Kidney tubule cell (primary cell): ENCODE results near the gene MSL1.

Source experiments
- DNase-seq: peaks from one replicate; pipeline ENCODE4 v3.0.0-alpha.2; 2018; ENCODE audit warnings: low spot score

The MSL1 gene

DNA sequence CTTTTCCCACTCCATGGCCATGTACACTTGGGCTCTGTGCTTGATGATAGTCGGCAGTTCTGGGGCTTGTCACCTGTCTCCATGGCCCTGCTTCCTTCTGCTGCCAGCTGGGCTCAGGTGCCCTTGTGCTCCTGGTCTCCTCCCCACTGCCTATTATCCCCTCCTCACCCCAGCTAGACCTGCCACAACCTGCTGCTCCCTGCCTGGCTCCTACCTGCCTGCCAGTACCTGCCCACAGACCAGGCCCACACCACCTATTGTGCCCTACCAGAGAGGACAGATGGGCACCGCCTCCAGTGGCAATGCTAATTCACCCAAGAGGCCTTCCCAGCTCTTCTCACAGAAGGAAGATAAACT lies 55.0 kb downstream of the MSL1 start:
- DNase-seq = no peak

DNA sequence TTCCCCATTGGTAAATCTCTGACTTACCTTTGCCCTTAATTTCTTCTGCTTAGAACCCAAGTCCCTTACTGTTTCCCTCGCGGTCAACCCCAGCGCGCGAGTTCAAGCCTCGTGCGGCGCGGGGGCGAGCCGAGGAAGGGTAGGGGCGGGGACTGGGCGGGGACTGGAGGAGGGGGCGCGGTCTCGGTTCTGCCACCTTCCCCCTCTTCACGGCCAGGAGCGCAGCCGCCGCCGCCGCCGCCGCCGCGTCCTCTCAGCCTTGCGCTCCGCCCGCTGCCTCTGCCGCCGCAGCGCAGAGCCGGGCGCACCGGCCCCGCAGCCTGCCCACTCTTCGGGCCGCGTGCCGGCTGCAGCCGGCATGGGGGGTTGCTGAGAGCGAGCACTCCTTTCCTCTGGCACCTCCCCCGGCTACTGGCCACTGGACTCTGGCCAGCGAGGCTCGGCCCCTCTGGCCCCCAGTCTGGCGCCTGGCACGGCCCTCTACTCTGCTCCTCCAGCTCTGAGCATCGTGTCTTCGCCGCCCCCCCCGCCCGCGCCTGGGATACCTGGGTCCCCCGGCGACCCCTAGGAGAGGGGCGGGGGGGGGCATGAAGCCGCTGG lies 55.6 kb downstream of the MSL1 start, which contains the start of gene RAPGEFL1:
RAPGEFL1 (plus strand) TSS at position 196 of the 600 bp plus-strand sequence; CDS start at position 588, 392 bp downstream.
- DNase-seq = peak; percentile 60

DNA sequence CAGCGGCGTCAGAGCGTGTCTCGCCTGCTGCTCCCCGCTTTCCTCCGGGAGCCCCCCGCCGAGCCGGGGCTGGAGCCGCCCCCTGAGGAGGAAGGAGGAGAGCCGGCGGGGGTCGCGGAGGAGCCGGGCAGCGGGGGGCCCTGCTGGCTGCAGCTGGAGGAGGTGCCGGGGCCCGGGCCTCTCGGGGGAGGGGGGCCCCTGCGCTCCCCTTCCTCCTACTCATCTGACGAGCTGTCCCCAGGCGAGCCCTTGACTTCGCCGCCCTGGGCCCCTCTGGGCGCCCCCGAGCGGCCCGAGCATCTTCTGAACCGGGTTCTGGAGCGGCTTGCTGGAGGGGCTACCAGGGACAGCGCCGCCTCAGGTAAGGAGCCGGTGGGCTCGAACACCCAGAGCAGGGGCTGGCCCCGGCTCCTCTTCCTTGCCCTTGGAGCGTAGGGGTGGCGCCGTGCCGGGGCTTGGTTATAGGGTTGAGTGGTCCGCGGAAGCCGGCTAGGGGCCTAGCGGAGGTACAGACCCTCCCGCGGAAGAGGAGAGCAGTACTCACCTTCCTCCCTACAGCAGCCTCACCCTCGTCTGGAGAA lies 56.3 kb downstream of the MSL1 start:
- DNase-seq = no peak

DNA sequence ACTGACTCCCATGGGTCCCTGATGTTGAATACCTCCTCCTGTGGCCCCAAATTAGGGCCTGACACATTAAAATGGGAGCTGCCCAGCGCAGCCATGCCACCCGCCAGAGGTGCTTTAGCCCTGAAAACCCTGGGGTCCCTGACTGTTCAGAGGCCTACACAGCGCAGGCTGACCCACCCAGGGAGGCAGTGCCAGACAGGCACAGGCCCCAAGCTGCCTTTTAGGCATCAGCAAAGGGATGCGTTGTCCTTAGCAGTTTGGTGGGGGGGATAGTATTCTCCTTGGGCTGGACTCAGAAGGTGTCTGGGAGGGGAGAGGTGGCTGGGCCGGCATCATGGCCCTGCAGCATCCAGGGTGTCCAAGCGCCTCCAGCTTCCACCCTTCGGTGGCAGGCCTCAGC lies 56.9 kb downstream of the MSL1 start:
- no peak for DNase-seq

DNA sequence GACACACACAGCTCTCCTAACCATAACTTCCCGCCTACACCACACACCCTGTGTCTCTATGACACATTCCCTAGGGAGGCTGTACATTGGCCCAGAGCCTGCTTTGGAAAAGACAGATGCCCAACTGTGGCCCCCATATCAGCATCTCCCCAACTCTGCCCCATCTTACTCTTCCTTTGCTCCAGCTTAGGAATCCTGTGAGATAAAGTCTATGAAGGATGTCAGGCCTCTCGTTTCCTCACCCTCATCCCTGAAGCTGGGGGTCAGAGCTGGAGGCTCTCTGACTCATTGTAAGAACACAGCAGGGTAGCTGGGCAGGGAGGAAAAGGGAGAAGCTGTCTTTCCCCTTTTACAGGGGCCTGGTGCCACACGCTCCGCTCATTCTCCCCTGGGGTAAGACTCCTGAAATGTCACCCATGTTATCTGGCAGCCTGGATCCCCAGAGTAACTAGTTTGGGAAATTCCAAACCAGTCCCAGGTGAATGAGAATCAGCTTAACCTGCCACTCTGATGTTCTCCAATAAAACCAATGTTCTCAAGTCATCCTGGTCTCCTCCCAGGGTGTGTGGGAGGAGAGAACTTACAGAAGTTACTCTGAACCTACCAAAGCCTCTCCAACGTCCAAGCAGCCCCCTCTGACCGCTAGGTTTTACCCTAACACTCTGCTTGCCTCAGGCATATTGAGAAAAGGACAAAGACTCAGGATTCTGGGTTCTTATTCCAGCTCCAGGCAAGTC lies 58.3 kb downstream of the MSL1 start:
- DNase-seq = peak; percentile 30

DNA sequence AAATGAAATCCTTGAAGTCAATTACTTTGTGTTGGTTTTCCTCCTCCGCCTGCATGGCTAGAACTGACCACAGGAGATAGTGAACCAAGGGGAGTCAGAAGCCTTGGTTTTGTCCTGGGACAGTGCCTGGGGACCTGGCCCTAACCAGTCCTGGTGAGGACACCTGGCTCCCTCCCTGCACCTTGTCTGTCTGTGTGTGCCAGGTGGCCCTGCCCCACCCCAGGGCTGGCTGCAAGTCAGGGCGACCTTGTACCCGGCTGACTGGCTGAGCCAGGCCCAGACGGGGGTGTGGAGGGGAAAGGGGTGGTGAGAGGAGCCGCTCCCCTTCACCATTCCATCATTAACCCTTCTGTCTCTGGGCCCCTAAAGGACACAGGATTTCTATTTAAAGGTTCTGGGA lies 58.9 kb downstream of the MSL1 start:
- DNase-seq = no peak

DNA sequence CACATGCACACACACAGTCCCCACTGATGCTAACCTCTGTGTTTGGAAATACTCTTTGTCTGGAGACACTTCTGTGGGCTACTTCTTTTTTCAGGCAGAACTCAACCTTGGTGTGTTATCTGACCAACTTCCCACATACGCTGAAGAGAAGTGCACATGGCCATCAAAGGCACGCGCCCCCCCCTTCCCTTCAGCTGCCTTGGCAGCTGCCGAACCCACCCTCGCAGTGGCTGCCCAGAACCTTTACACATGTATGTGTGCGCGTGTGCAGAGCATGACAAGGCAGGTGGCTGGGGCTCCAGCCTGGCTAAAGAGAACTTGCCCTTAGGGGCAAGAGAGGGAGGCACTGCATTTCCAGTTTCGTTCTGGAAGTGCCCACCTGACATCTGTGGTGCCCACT lies 59.4 kb downstream of the MSL1 start:
- no peak for DNase-seq

DNA sequence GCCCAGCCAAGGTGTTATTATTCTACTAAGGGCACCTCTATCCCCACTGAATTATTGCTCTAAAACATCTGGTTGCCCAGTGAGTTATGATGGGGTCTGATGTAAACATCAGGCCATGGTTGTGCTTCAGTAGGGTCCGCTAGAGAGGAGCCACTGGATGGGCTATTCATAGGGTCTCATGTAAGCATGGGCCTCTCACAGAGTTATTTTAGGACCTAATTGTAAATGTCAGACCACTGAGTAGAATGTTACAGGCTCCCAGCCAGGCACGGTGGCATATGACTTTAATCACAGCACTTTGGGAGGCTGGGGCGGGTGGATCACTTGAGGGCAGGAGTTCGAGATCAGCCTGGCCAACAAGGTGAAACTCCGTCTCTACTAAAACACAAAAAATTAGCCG lies 60.8 kb downstream of the MSL1 start:
- DNase-seq = no peak
